Esophagus (tissue), 2 donors: Measurements from ENCODE around the gene PRH1. TPM values are rescaled to one million over a fixed set of nuclear protein-coding genes. Genes with fewer than 3 reads are reported as not detected.

Experiments
- H3K27ac ChIP-seq, 2 donors: one replicate each; pipeline ENCODE4 v1.5.1; 2013; ENCODE audit warnings: low read depth in 2 of 2, mild to moderate bottlenecking in 2 of 2, inconsistent platforms in 1 of 2, low read length in 1 of 2, moderate library complexity in 1 of 2
- H3K27me3 ChIP-seq, 2 donors: one replicate each; pipeline ENCODE4 v1.6.1; 2013; ENCODE audit warnings: low read length in 2 of 2, control low read depth in 1 of 2, mild to moderate bottlenecking in 1 of 2; ENCODE audit not compliant: insufficient read depth in 2 of 2, control insufficient read depth in 1 of 2
- H3K36me3 ChIP-seq, 2 donors: one replicate each; pipeline ENCODE4 v1.6.1; 2013; ENCODE audit warnings: low read length in 1 of 2; ENCODE audit not compliant: control insufficient read depth in 2 of 2, insufficient read depth in 2 of 2
- H3K4me1 ChIP-seq, 2 donors: one replicate each; pipeline ENCODE4 v1.6.1; 2013; ENCODE audit warnings: low read length in 1 of 2; ENCODE audit not compliant: control insufficient read depth in 2 of 2, insufficient read depth in 2 of 2
- H3K4me3 ChIP-seq, 2 donors: one replicate each; pipeline ENCODE4 v1.5.1; 2013; ENCODE audit warnings: low read length in 2 of 2, mild to moderate bottlenecking in 2 of 2, low read depth in 1 of 2, moderate library complexity in 1 of 2
- H3K9me3 ChIP-seq, 2 donors: one replicate each; pipeline ENCODE4 v1.6.1; 2013; ENCODE audit warnings: mild to moderate bottlenecking in 2 of 2, low read depth in 1 of 2, low read length in 1 of 2, moderate library complexity in 1 of 2; ENCODE audit not compliant: control insufficient read depth in 2 of 2, insufficient read depth in 1 of 2
- WGBS, 2 donors: extraction: QIAGEN DNeasy Blood & Tissue Kit; methylation state at CpG; one replicate each; pipeline ENCODE4 v1.1.7; 2013; 5-methylcytosine and 5-hydroxymethylcytosine counted together
- polyA plus RNA-seq, 2 donors: library from polyadenylated mRNA; stranded (reverse); fragments of 200-250 nt; gene quantifications; one replicate each; pipeline ENCODE4 v1.2.3, GENCODE V29; 2013
- donor health status: healthy with polysubstance abuse.
- donor health status: Bipolar disorder and iron deficiency.

The PRH1 gene
- polyA plus RNA-seq, 2 donors: 0.35 to 1.3 TPM

DNA sequence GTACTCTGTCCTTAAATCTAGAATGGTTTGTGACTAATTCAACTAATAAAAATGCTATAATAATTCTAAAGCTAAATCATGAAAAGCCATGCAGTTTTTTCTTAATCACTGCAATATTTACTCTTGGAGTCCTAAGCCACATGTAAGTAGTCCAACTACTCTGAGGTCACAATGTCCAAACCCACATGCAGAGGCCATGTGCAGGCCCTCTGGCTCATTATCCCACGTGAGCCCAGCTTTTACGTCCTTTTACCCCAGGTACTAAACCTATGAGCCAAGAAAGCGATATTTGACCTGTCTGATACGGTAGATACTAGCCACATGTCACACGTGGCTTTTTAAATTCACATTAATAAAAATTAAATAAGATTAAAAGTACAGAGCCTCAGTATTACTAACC lies 12.8 kb upstream of the PRH1 start:
- H3K36me3 ChIP-seq: no peaks in the 10 kb centered on the region
- H3K27ac ChIP-seq: no peak overlapping the region
- no peaks in the 10 kb centered on the region for H3K27me3 ChIP-seq
- peaks cover 0 to 3% of the 10 kb centered on the region in 2 donors for H3K4me1 ChIP-seq
- H3K9me3 ChIP-seq: no peaks in the 10 kb centered on the region
- 95 to 96% methylated on average over 5 of the region's 5 CpGs for WGBS, 2 donors
- no peak overlapping the region for H3K4me3 ChIP-seq

DNA sequence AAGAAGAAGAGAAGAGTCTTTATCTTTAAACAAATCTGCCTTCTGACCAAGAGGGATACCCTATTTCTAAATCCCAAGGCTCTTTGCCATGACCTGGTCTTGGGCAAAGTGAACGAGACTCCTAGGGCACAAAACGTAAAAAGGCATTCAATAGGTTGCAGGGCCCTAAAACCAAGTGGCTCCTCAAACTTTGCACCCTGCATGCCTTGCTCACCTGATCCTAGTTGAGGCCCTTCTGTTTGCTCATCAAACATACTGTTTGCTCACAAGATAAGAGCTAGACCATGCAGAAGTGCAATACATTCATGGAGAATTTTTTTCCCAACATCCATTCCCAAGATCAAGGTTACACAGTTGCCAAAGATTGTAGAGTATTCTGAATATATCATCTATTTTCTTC lies 7.9 kb upstream of the PRH1 start:
- Histone ChIP-seq H3K4me1 (no peaks in the 10 kb centered on the region), H3K27me3 (no peaks in the 10 kb centered on the region), H3K9me3 (no peaks in the 10 kb centered on the region), H3K36me3 (no peaks in the 10 kb centered on the region), H3K27ac (no peak overlapping the region), H3K4me3 (no peak overlapping the region)
- 74 to 90% methylated on average over 2 of the region's 2 CpGs for WGBS, 2 donors

DNA sequence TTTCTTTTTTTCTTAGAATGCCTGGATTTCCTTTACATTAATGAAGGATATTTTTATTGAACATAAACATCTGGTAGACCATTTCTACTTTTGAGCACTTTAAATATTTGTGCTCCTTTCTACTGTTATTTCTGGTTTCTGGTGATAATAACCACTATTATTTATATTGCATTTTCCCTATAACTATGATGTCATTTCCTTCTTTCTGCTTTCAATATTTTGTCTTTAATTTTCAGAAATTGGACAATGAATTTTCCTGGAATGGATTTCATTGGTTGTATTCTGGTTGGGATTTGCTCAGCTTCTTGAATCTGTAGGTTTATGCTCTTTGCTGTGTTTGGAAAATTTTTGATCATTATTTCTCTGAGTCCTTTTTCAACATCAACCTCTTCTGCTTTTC lies 5.2 kb upstream of the PRH1 start:
- Histone ChIP-seq H3K9me3 (no peaks in the 10 kb centered on the region), H3K36me3 (no peaks in the 10 kb centered on the region), H3K4me3 (no peak overlapping the region), H3K27ac (no peak overlapping the region), H3K4me1 (no peaks in the 10 kb centered on the region), H3K27me3 (no peaks in the 10 kb centered on the region)

DNA sequence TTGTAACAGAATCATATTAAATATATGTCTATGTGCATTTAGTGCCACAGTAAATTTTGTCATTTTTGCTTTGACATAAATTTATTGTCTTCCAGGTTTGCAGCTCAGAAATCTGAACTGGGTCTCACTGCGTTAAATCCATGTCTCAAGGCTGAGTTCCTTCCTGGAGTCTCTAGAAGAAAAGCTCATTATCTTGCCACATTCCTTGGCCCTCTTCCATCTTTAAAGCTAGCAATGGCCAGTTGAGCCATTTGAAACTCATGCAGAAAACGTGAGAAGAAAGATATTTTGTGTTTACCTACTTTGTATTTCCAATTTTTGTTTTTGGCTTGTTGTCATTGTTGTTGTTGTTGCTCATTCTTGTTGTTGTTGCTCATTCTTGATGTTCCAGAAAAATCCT lies 10.7 kb downstream of the PRH1 start:
- Histone ChIP-seq H3K27ac (no peak overlapping the region), H3K4me1 (no peaks in the 10 kb centered on the region), H3K9me3 (no peaks in the 10 kb centered on the region), H3K27me3 (no peaks in the 10 kb centered on the region), H3K36me3 (peaks cover 0 to 2% of the 10 kb centered on the region in 2 donors), H3K4me3 (no peak overlapping the region)
- WGBS, 2 donors: 45 to 57% methylated on average over 2 of the region's 2 CpGs

DNA sequence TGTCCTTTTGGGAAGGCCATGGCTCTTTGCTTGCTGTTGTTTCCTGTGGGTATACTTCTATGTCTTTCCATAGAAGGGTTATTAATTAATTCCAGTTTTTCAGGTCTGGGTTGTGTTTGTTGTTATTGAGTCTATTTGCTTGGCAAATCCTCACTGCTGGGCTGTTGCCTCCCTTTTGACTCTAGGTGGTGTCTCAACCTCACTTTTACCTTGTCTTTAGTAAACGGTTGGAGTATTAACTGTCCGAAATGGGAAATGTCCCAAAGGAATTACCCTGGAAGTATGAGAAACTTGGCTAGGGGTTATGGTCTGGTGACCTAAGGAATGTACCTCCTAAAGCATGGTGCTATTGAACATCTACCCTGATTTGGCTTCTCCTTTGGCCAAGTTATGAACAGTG lies 16.7 kb downstream of the PRH1 start:
- 70 to 81% methylated on average over 2 of the region's 2 CpGs for WGBS, 2 donors
- Histone ChIP-seq H3K4me1 (no peaks in the 10 kb centered on the region), H3K27ac (no peak overlapping the region), H3K27me3 (no peaks in the 10 kb centered on the region), H3K36me3 (no peaks in the 10 kb centered on the region), H3K4me3 (no peak overlapping the region), H3K9me3 (no peaks in the 10 kb centered on the region)

DNA sequence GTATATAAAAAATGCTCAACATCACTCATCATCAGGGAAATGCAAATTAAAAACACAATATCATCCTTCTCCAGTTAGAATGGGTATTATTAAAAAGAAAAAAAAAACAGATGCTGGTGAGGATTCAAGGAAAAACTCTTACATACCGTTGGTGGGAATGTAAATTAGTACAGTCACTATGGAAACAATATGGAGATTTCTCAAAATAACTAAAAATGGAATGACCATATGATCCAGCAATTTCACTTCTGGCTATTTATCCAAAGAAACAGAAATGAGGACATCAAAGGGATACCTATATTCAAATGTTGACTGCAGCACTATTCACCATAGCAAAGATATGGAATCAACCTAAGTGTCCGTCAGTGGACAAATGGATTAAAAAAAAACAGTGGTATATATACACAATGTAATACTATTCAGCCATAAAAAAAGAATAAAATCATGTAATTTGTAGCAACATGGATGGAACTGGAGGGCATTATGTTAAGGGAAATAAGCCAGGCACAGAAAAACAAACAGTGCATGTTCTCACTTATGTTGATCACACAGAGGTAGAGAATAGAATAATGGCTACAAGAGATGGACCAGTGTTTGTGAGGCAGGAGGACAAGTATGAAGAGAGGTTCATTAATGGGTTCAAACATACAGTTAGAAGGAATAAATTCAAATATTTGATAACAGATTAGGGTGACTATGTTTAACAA lies 20.4 kb downstream of the PRH1 start:
- WGBS, 2 donors: 91 to 93% methylated on average over 2 of the region's 2 CpGs
- Histone ChIP-seq H3K27me3 (no peaks in the 10 kb centered on the region), H3K9me3 (peaks cover 0 to 3% of the 10 kb centered on the region in 2 donors), H3K27ac (no peak overlapping the region), H3K4me3 (no peak overlapping the region), H3K4me1 (no peaks in the 10 kb centered on the region), H3K36me3 (peaks cover 0 to 1% of the 10 kb centered on the region in 2 donors)

DNA sequence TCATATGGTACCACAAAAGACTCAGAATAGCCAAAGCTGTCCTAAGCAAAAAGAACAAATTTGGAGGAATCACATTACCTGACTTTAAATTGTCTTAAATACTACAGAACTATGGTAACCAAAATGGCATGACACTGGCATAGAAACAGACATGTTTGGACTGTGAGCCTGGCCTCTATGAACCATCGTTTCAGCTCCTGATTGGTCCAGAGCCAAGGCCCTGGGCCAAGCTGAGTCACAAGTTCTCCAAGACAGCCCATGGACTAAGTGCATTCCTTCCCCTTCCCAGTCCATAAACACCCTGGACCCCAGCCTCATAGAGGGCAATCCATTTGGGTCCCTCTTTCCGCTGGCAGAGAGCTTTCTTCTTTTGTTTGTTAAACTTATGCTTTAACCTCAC lies 22.7 kb downstream of the PRH1 start:
- H3K9me3 ChIP-seq: peaks cover 6 to 8% of the 10 kb centered on the region in 2 donors
- no peak overlapping the region for H3K4me3 ChIP-seq
- 72 to 94% methylated on average over 2 of the region's 2 CpGs for WGBS, 2 donors
- H3K27me3 ChIP-seq: no peaks in the 10 kb centered on the region
- H3K4me1 ChIP-seq: no peaks in the 10 kb centered on the region
- H3K27ac ChIP-seq: no peak overlapping the region
- peaks cover 2 to 6% of the 10 kb centered on the region in 2 donors for H3K36me3 ChIP-seq

DNA sequence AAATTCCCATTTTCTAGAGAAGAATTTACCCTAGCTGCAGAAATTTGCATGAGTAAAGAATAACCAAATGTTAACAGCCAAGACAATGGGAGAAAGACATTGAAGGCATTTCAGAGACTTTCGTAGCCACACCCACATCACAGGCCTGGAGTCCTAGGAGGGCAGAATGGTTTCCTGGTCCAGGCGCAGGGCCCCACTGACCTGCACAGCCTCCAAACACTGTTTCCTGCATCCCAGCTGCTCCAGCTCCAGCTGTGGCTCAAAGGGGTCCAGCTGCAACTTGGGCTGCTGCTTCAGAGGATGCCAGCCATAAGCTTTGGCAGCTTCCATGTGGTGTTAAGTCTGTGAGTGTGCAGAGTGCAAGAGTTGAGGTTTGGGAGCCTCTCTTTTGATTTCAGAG lies 28.2 kb downstream of the PRH1 start:
- Histone ChIP-seq H3K27me3 (no peaks in the 10 kb centered on the region), H3K4me1 (no peaks in the 10 kb centered on the region), H3K27ac (no peak overlapping the region), H3K4me3 (no peak overlapping the region), H3K9me3 (peaks cover 14% of the 10 kb centered on the region in 2 donors), H3K36me3 (peaks cover 2 to 6% of the 10 kb centered on the region in 2 donors)
- WGBS, 2 donors: 94 to 100% methylated on average over 2 of the region's 2 CpGs

DNA sequence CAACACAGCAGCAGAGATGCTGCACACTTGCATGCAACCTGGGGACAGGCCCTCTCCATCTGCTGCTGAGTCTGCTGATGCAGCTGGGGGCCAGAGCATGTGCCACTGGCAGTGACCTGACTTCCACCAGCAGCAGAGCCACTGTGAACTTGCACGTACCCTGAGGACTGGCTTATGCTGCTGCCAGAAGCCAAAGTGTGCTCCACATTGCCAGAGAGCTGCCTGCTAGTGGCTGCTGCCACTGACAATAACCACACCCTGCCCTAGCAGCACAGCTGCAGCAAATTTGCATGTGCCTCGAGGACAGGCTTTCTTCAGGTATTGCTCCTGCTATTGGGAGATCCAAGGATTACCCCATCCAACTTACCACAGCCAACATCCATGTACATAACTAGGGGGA lies 30.3 kb downstream of the PRH1 start:
- H3K9me3 ChIP-seq: peaks cover 13 to 14% of the 10 kb centered on the region in 2 donors
- no peaks in the 10 kb centered on the region for H3K4me1 ChIP-seq
- H3K4me3 ChIP-seq: no peak overlapping the region
- H3K27me3 ChIP-seq: no peaks in the 10 kb centered on the region
- H3K36me3 ChIP-seq: peaks cover 2 to 8% of the 10 kb centered on the region in 2 donors
- no peak overlapping the region for H3K27ac ChIP-seq
- WGBS, 2 donors: 78 to 80% methylated on average over 2 of the region's 2 CpGs

DNA sequence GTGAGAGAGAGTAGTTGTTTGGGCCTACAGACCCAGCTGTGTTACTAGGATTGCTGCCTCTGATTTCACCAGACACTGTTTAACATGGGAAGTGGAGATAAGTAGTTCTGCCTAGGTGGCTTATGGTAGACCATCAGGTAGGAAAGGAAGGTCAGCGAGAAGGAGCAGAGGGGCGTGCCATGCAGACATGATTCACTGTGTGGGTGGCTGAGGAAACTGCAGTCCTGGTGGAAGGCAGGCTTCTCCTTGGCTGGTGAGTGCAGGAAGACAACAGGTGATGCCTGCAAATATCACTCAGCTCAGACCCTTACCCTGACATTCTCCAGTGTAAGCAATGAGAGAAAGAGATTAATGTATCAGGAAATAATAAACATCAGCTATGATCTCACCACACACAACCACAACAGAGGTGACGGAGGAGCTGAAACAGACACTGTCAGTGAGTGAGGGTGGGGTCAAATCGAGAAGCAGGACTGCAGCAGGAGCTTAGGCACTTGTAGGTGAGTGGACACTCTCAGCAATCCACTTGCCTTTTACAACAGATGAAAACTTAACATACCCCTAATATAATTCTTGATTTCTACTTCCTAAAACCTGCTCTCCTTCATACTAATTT lies 32.7 kb downstream of the PRH1 start:
- Histone ChIP-seq H3K9me3 (peaks cover 6 to 8% of the 10 kb centered on the region in 2 donors), H3K27ac (no peak overlapping the region), H3K27me3 (no peaks in the 10 kb centered on the region), H3K36me3 (peaks cover 0 to 7% of the 10 kb centered on the region in 2 donors), H3K4me3 (no peak overlapping the region), H3K4me1 (no peaks in the 10 kb centered on the region)
- 76 to 83% methylated on average over 4 of the region's 4 CpGs for WGBS, 2 donors
